LNCaP clone FGC (cell line): Measurements from ENCODE around the gene PTPN12.
A peak's percentile ranks its signal among the peaks of the same experiment; 100 is the strongest.

Source experiments
- DNase-seq: peaks from one replicate; pipeline ENCODE4 v3.0.0-alpha.2; 2011; ENCODE audit warnings: low read depth
- H3K4me3 ChIP-seq: 2 replicates; pipeline ENCODE4 v1.5.1; 2011; ENCODE audit warnings: mild to moderate bottlenecking, low read depth, low read length, control low read depth
- TF ChIP-seq, protein P1 (sequence below): IDR thresholded peaks from 2 replicates; pipeline ENCODE4 v1.5.1; 2012; ENCODE audit warnings: mild to moderate bottlenecking; ENCODE audit not compliant: control insufficient read depth, insufficient read depth; ENCODE audit errors: extremely low read depth

PTPN12 gene

DNA sequence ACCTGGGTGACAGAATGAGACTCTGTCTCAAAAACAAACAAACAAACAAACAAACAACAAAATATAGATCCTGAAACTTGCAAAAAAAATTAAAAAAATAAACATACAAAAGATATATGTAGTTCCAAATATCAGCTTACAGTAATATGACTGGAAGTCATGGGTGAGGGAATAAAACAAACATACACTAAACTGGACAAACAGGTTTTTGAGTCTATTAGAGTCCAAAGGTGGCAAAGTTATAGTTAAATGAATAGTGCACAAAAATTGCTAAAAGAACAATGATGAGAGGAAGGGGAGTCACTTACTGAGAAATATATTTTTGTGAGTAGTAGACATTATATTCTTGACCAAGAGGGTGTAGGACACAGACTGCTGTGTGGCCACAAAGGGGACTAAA lies 142.5 kb downstream of the PTPN12 start:
- TF ChIP-seq, protein P1, sequence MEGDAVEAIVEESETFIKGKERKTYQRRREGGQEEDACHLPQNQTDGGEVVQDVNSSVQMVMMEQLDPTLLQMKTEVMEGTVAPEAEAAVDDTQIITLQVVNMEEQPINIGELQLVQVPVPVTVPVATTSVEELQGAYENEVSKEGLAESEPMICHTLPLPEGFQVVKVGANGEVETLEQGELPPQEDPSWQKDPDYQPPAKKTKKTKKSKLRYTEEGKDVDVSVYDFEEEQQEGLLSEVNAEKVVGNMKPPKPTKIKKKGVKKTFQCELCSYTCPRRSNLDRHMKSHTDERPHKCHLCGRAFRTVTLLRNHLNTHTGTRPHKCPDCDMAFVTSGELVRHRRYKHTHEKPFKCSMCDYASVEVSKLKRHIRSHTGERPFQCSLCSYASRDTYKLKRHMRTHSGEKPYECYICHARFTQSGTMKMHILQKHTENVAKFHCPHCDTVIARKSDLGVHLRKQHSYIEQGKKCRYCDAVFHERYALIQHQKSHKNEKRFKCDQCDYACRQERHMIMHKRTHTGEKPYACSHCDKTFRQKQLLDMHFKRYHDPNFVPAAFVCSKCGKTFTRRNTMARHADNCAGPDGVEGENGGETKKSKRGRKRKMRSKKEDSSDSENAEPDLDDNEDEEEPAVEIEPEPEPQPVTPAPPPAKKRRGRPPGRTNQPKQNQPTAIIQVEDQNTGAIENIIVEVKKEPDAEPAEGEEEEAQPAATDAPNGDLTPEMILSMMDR: no peak
- DNase-seq: peak; percentile 66
- peak overlapping the region; percentile 26; the same call in 1 of the 2 replicates for H3K4me3 ChIP-seq

- TF ChIP-seq, protein P1: no peak
- no peak for DNase-seq
- no peak overlapping the region for H3K4me3 ChIP-seq
Observed at GRCh38 chr7:77680266-77680665, 143.2 kb downstream of the PTPN12 start.

DNA sequence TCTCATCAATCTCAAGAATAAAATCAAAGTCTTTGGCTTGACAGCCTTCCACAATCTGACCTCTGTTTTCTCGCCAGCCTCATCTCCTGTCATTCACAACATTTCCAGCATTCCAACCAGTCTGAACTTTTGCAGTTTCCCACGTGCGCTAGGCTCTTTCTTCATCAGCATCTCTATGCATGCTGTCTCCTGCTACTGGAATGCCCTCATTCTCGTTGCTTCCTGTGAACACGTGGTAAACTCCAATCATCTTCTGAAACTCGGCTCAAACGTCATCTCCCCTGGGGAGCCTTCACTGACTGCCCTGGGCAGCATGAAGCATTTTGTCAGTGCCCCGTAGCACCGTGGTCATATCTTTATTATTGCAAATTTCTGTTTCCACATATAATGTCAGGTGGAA lies 146.9 kb downstream of the PTPN12 start:
- TF ChIP-seq, protein P1: no peak
- H3K4me3 ChIP-seq: no peak overlapping the region
- no peak for DNase-seq

DNA sequence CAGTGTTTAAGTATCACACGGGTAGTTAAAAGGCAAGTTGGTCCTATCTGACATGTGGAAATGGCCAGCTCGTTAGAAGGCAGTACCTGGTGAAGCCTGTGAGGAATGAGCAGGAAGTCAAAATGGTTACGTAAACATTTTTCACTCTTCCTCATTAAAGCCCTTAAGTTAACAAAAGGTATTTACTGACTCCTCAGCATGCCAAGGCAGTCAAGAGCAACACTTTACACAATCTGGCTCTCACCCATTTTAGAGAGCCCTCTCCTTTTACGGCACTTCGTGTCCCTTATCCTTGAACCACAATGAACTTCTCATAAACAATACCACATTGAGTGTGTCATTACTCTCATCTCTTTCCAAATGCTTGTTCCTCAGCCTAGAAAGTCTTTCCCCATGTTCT lies 148.1 kb downstream of the PTPN12 start:
- peak; percentile 99 for DNase-seq
- H3K4me3 ChIP-seq: no peak overlapping the region
- TF ChIP-seq, protein P1: no peak

- H3K4me3 ChIP-seq: no peak overlapping the region
- DNase-seq: no peak
- TF ChIP-seq, protein P1: no peak
Observed at GRCh38 chr7:77687100-77687746, 150.1 kb downstream of the PTPN12 start.

GRCh38 chr7:77687747-77688144 lies 150.7 kb downstream of the PTPN12 start:
- TF ChIP-seq, protein P1: no peak
- no peak for DNase-seq
- H3K4me3 ChIP-seq: no peak overlapping the region
